Astrocyte (in vitro differentiated cells and primary cell): ENCODE measurements around the gene IRAG1. TPM values are rescaled to one million over a fixed set of nuclear protein-coding genes. Genes with fewer than 3 reads are reported as not detected.
A peak's percentile ranks its signal among the peaks of the same experiment; 100 is the strongest.

Experiments used
- DNase-seq: peaks from one replicate; pipeline ENCODE4 v3.0.0-alpha.2; 2010; ENCODE audit warnings: low read depth
- FAIRE-seq: peaks from 2 replicates; lab custom pipeline; 2011; peaks lifted over from hg19 to GRCh38; lab: Jason Lieb, UNC
- H2AFZ ChIP-seq: 2 replicates; pipeline ENCODE4 v1.6.0; 2012; ENCODE audit warnings: low read depth, low read length, inconsistent platforms
- H3K27ac ChIP-seq: 2 replicates; pipeline ENCODE4 v1.5.1; 2011; ENCODE audit warnings: low read depth, low read length, inconsistent platforms
- H3K27me3 ChIP-seq: 2 replicates; pipeline ENCODE4 v1.6.0; 2011; ENCODE audit warnings: low read length, inconsistent platforms; ENCODE audit not compliant: insufficient read depth
- H3K36me3 ChIP-seq: 2 replicates; pipeline ENCODE4 v1.5.1; 2011; ENCODE audit warnings: low read length, inconsistent platforms; ENCODE audit not compliant: insufficient read depth
- H3K4me1 ChIP-seq: 2 replicates; pipeline ENCODE4 v1.5.1; 2011; ENCODE audit warnings: low read length, inconsistent platforms; ENCODE audit not compliant: insufficient read depth
- H3K4me2 ChIP-seq: 2 replicates; pipeline ENCODE4 v1.6.0; 2012; ENCODE audit warnings: low read length, inconsistent platforms
- H3K4me3 ChIP-seq: 2 replicates; pipeline ENCODE4 v1.5.1; 2011; ENCODE audit warnings: low read depth, mild to moderate bottlenecking, low read length, inconsistent platforms; ENCODE audit not compliant: insufficient read depth
- H3K79me2 ChIP-seq: 2 replicates; pipeline ENCODE4 v1.6.0; 2012; ENCODE audit warnings: mild to moderate bottlenecking, low read length, inconsistent platforms; ENCODE audit not compliant: insufficient read depth
- H3K9ac ChIP-seq: 2 replicates; pipeline ENCODE4 v1.6.0; 2012; ENCODE audit warnings: mild to moderate bottlenecking, low read length, inconsistent platforms
- H3K9me3 ChIP-seq: 2 replicates; pipeline ENCODE4 v1.5.1; 2012; ENCODE audit warnings: low read depth, mild to moderate bottlenecking, low read length, inconsistent platforms; ENCODE audit not compliant: insufficient read depth
- H4K20me1 ChIP-seq: 2 replicates; pipeline ENCODE4 v1.6.0; 2012; ENCODE audit warnings: low read length, inconsistent platforms; ENCODE audit not compliant: insufficient read depth
- H3K27ac Mint-ChIP-seq: one replicate; pipeline ENCODE4 v1.8.0; 2021; ENCODE audit warnings: mild to moderate bottlenecking, mixed read lengths; ENCODE audit not compliant: unreplicated experiment
- H3K27me3 Mint-ChIP-seq: one replicate; pipeline ENCODE4 v1.8.0; 2021; ENCODE audit warnings: low read depth, mixed read lengths; ENCODE audit not compliant: unreplicated experiment
- H3K36me3 Mint-ChIP-seq: one replicate; pipeline ENCODE4 v1.8.0; 2021; ENCODE audit warnings: low read depth, mixed read lengths; ENCODE audit not compliant: unreplicated experiment
- H3K4me1 Mint-ChIP-seq: one replicate; pipeline ENCODE4 v1.8.0; 2021; ENCODE audit warnings: low read depth, mixed read lengths; ENCODE audit not compliant: unreplicated experiment
- H3K4me3 Mint-ChIP-seq: one replicate; pipeline ENCODE4 v1.8.0; 2021; ENCODE audit warnings: mild to moderate bottlenecking, moderate library complexity, mixed read lengths; ENCODE audit not compliant: unreplicated experiment
- H3K9me3 Mint-ChIP-seq: one replicate; pipeline ENCODE4 v1.8.0; 2021; ENCODE audit warnings: mild to moderate bottlenecking, mixed read lengths; ENCODE audit not compliant: unreplicated experiment
- EZH2 ChIP-seq: IDR thresholded peaks from 2 replicates; pipeline ENCODE4 v1.6.1; 2012; ENCODE audit warnings: mild to moderate bottlenecking, low read length, inconsistent platforms; ENCODE audit not compliant: insufficient read depth
- total RNA-seq: library from RNA; stranded (reverse); gene quantifications from 2 replicates; pipeline ENCODE4 v1.2.1, GENCODE V29; 2021
- TF ChIP-seq, protein P1 (sequence below): IDR thresholded peaks from 2 replicates; pipeline ENCODE4 v1.5.1; 2011; ENCODE audit warnings: low read depth, mild to moderate bottlenecking, inconsistent platforms, low read length, moderate library complexity; ENCODE audit not compliant: insufficient read depth

The IRAG1 gene
- total RNA-seq, 1 donor from 2014 or later: 3.7 TPM

DNA sequence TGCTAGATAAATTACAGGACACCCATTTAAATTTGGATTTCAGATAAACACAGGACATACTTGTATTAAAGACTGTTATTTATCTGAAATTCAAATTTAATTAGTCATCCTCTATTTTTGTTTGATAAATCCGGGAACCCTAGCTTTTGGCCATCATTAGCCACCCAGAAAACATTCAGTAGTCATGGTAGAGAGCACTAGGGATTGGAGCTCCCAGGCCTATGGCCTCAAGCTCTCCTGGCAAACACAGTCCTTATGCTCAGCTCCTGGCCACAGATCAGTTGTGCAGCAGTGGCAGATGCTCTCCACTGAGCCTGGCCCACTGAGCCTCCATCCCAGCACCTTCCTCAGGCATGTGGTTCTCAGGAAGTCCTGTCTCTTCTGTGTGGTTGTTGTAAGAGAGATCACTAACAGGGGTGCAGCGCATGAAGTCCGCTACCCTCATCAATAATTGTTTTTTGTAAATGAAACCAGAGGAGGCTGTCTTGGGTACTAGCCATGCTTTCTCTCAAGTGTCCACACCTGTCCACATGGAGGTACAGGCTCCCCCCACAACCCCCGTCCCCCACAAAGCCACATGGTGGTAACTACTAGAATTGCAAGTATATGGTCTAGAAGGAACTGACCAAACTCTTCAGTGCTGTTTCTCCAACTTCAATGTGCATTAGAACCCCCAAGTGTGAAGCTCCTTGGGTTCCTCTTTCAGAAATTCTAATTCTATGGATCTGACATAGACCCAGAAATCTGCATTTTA is 1.1 kb upstream of the IRAG1 start:
- H3K4me1 Mint-ChIP-seq: peaks cover 5% of the 10 kb centered on the region
- peaks cover 19% of the 10 kb centered on the region for H3K79me2 ChIP-seq
- no peak overlapping the region for H3K27ac Mint-ChIP-seq
- H4K20me1 ChIP-seq: no peaks in the 10 kb centered on the region
- H3K27me3 ChIP-seq: no peaks in the 10 kb centered on the region
- no peak for FAIRE-seq
- H3K4me1 ChIP-seq: peaks cover 22% of the 10 kb centered on the region
- H3K4me3 ChIP-seq: no peak overlapping the region
- no peak for TF ChIP-seq EZH2
- TF ChIP-seq, protein P1, sequence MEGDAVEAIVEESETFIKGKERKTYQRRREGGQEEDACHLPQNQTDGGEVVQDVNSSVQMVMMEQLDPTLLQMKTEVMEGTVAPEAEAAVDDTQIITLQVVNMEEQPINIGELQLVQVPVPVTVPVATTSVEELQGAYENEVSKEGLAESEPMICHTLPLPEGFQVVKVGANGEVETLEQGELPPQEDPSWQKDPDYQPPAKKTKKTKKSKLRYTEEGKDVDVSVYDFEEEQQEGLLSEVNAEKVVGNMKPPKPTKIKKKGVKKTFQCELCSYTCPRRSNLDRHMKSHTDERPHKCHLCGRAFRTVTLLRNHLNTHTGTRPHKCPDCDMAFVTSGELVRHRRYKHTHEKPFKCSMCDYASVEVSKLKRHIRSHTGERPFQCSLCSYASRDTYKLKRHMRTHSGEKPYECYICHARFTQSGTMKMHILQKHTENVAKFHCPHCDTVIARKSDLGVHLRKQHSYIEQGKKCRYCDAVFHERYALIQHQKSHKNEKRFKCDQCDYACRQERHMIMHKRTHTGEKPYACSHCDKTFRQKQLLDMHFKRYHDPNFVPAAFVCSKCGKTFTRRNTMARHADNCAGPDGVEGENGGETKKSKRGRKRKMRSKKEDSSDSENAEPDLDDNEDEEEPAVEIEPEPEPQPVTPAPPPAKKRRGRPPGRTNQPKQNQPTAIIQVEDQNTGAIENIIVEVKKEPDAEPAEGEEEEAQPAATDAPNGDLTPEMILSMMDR: no peak
- no peak overlapping the region for H3K9ac ChIP-seq
- H2AFZ ChIP-seq: no peak overlapping the region
- peaks cover 8% of the 10 kb centered on the region for H3K27me3 Mint-ChIP-seq
- H3K36me3 Mint-ChIP-seq: no peaks in the 10 kb centered on the region
- no peak overlapping the region for H3K27ac ChIP-seq
- peak; percentile 62 for DNase-seq
- no peaks in the 10 kb centered on the region for H3K36me3 ChIP-seq
- H3K4me2 ChIP-seq: no peak overlapping the region
- peaks cover 6% of the 10 kb centered on the region for H3K9me3 ChIP-seq
- peaks cover 6% of the 10 kb centered on the region for H3K9me3 Mint-ChIP-seq
- no peak overlapping the region for H3K4me3 Mint-ChIP-seq

- H3K36me3 ChIP-seq: no peaks in the 10 kb centered on the region
- peak overlapping the region; percentile 73 for H3K4me3 Mint-ChIP-seq
- H3K27me3 ChIP-seq: no peaks in the 10 kb centered on the region
- H3K27ac ChIP-seq: peak overlapping the region; percentile 26
- TF ChIP-seq, protein P1: no peak
- TF ChIP-seq EZH2: no peak
- peaks cover 19% of the 10 kb centered on the region for H3K79me2 ChIP-seq
- peaks cover 12% of the 10 kb centered on the region for H3K27me3 Mint-ChIP-seq
- H3K4me3 ChIP-seq: peak overlapping the region; percentile 58
- no peaks in the 10 kb centered on the region for H4K20me1 ChIP-seq
- H3K4me1 ChIP-seq: peaks cover 29% of the 10 kb centered on the region
- peak overlapping the region; percentile 55 for H2AFZ ChIP-seq
- no peaks in the 10 kb centered on the region for H3K9me3 Mint-ChIP-seq
- H3K4me1 Mint-ChIP-seq: peaks cover 8% of the 10 kb centered on the region
- FAIRE-seq: no peak
- H3K27ac Mint-ChIP-seq: peak overlapping the region; percentile 78
- peak overlapping the region; percentile 84 for H3K4me2 ChIP-seq
- no peaks in the 10 kb centered on the region for H3K36me3 Mint-ChIP-seq
- no peaks in the 10 kb centered on the region for H3K9me3 ChIP-seq
- peak overlapping the region; percentile 73 for H3K9ac ChIP-seq
- no peak for DNase-seq
Observed at GRCh38 chr11:10692531-10693115, 932 bp downstream of the IRAG1 start.
